HG03095 (cell line): Measurements from ENCODE around the gene TMC1.

Experiments used
- ATAC-seq: cut with Tn5 transposase; IDR thresholded peaks from one replicate; pipeline ENCODE4 v1.9.1; 2021; ENCODE audit warnings: moderate library complexity; ENCODE audit not compliant: unreplicated experiment

TMC1 gene

DNA sequence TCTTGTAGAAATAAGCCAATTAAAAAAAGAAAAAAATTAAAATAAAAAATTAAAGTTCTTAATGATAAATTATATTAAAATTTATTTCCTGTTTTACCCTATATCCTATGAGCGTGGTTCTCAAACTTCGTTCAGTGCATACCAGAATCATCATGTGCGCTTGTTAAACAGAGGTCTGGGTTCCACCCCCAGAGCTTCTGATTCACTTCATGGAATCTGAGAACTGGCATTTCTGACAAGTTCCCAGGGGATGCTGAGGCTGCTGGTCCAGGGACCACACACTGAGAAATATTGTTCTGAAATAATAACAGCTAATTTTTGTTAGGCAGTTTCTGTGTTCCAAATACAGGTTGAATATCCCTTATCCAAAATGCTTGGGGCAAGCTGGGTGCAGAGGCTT is 79.3 kb downstream of the TMC1 start:
- no peak for ATAC-seq

- no peak for ATAC-seq
Observed at GRCh38 chr9:72601615-72602014, 80.2 kb downstream of the TMC1 start.

GRCh38 chr9:72612449-72612848 is 91.0 kb downstream of the TMC1 start:
- no peak for ATAC-seq

GRCh38 chr9:72614067-72614466 is 92.7 kb downstream of the TMC1 start:
- no peak for ATAC-seq

- no peak for ATAC-seq
Observed at GRCh38 chr9:72615931-72616330, 94.5 kb downstream of the TMC1 start.

- ATAC-seq = no peak
Observed at GRCh38 chr9:72618811-72619210, 97.4 kb downstream of the TMC1 start.

- no peak for ATAC-seq
Observed at GRCh38 chr9:72622186-72622585, 100.8 kb downstream of the TMC1 start.

DNA sequence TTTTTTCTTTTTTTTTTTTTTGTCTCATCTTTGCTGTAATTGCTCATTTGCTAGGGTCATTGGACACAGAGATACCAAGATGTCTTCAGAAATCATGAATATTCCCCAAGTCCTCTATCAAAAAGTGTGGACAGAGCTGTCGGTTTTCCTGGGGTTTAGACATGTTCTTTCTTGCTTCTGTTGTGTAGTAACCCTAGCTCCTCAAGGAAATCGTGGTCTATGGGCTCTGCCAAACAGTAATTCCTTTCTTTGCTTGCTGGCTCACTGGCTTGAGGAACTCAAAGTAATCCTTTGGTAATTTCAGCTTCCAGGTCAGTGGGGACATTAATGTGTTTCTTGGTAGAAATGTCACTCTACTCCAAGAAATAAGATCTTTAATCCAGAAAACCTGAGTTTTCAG is 101.7 kb downstream of the TMC1 start:
- no peak for ATAC-seq

- no peak for ATAC-seq
Observed at GRCh38 chr9:72627147-72627546, 105.7 kb downstream of the TMC1 start.

- no peak for ATAC-seq
Observed at GRCh38 chr9:72627956-72628540, 106.6 kb downstream of the TMC1 start.

GRCh38 chr9:72633966-72634365 is 112.6 kb downstream of the TMC1 start:
- ATAC-seq = no peak

DNA sequence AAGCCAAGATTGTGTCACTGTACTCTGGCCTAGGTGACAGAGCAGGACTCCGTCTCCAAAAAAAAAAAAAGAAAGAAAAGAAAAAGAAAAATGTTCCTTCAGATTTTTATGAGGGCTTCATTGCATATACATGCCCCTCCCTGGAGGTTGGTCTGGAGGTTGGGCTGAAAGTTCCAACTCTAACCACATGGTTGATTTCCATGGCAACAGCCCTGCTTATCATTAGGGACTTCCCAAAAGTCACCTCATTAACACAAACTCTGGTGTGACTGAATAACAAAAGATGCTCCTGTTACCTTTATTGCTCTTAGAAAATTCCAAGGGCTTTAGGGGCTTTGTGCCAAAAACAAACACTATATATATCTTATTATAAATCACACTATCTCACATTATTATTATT is 113.8 kb downstream of the TMC1 start:
- peak; percentile 90 for ATAC-seq

GRCh38 chr9:72636621-72637020 is 115.2 kb downstream of the TMC1 start:
- ATAC-seq = no peak

DNA sequence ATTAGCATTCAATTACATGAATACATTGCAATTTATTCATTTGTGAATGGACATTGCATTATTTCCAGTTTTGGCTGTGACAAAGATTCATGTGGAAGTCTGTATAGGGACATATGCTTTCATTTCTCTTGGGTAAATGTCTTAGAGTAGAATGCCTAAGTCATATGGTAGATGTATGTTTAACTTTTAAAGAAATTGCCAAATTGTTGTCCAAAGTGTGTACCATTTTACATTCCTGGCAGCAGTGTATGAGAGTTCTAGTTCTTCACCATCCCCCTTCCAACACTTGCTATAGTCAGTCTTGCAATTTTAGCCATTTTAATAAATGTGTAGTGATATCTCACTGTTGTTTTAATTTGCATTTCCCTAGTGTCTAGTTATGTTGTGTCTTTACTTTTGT is 122.2 kb downstream of the TMC1 start:
- ATAC-seq = no peak

DNA sequence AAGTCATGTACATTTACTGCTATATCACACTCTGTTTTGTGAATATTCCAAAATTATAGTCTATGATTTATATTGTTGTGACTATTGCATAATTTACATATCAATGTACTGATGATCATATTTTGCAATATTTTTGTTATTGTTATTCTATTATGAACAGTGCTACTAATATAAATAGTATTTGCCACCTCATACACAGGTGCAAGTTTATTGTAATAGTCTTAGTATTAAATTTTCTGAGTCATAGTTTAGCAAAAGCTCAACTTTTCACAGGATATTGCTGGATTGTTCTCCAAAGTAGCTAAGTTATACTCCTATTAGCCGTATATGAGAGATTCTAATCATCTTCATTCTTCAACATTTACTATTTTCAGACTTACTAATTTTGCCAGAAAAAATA is 124.7 kb downstream of the TMC1 start:
- no peak for ATAC-seq

GRCh38 chr9:72648324-72649126 is 127.1 kb downstream of the TMC1 start:
- ATAC-seq = no peak

DNA sequence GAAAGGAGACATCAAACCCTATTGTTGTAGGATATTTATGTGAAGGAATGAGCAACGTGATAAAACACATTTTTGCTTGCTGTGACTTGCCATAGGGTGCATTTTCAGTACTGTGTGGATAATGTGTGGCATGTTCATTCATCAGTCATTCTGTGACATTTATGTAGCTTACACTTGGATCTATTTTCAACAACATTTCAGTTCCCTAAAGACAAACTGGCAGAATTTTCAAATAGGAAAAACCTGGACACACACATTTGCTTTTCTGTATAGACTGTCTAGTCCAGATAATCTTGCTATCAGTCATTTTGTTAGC is 127.7 kb downstream of the TMC1 start:
- no peak for ATAC-seq

GRCh38 chr9:72650206-72650605 is 128.8 kb downstream of the TMC1 start:
- ATAC-seq = no peak

DNA sequence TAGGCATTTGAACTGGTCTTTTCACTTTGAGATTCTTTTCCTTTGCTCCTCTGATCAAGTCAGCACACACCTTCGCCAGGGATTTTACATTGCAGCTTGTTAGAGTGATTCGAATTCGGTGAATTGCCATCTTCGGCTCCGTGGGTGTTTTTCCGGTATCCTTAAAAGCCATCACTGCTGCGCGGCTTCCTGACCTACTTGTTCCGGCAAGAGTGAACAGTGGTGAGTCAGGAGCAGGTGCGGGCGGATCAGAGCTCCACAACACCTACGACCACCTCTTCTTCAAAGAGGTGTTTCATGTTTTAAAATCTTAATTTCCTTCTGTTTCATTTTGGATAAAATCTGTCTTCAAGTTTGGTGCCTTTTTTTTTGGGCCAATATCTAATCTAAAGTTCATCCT is 134.6 kb downstream of the TMC1 start:
- no peak for ATAC-seq

DNA sequence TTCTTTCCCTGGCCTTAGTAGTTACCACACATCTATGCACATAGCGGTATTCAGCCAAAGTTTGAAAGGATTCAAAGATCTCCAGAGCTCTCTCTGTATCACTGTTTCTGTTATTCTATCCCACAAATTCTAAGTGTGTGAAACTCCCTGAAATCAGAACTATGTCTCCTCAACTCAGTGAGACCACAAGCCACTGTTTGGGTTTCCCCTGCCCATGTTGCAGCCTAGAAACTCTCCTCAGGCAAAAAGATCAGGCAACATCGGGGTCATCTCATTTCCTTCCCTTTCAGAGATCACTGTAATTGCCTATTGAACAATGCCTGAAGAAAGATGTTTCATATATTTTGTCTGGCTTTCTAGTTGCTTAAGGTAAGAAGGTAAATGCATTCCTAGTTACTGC is 135.6 kb downstream of the TMC1 start:
- ATAC-seq = no peak

GRCh38 chr9:72658703-72659102 is 137.3 kb downstream of the TMC1 start:
- no peak for ATAC-seq

DNA sequence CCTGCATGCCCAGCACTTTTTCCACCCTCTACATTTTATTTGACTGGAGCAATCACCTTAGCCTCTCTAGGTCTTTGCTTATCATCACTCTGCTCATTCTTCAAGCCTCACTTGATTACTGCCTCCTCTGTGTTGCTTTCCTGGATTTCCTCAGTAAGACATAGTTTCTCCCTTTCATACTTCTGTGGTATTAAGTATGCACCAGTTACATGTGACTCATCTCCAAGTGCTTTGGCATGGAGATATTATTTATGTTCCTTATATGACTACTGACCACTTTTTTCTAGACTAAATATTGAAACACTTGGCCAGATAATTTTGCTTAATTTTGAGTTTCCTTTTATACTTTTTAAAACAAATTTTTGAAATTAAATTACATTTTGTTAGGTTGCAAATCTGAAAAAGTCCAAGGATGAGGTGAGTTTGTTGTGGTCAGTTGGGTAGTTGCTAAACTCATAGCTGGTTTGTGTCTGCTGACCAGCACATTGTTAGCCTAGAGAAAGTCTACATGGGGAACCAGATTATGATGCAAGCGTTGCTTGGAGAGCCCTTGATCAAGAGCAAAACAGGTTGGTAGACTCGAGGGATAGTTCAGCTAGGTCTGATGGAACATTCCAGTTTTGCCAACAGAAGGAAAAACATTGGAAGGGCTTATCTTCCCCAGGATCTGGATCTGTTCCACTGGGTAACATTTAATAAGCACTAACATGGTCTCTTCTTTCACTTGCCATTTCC is 140.2 kb downstream of the TMC1 start:
- ATAC-seq = no peak
